HG02884 (cell line): ENCODE results near the gene SFTPA1.
"Not testable (repeated sequence)": the region's sequence is repeated elsewhere in the genome, so short reads cannot be mapped to it uniquely, and the experiment has no call there.

Experiments used
- ATAC-seq: cut with Tn5 transposase; IDR thresholded peaks from one replicate; pipeline ENCODE4 v1.9.1; 2021; ENCODE audit warnings: mild to moderate bottlenecking, moderate library complexity; ENCODE audit not compliant: unreplicated experiment

Gene SFTPA1

DNA sequence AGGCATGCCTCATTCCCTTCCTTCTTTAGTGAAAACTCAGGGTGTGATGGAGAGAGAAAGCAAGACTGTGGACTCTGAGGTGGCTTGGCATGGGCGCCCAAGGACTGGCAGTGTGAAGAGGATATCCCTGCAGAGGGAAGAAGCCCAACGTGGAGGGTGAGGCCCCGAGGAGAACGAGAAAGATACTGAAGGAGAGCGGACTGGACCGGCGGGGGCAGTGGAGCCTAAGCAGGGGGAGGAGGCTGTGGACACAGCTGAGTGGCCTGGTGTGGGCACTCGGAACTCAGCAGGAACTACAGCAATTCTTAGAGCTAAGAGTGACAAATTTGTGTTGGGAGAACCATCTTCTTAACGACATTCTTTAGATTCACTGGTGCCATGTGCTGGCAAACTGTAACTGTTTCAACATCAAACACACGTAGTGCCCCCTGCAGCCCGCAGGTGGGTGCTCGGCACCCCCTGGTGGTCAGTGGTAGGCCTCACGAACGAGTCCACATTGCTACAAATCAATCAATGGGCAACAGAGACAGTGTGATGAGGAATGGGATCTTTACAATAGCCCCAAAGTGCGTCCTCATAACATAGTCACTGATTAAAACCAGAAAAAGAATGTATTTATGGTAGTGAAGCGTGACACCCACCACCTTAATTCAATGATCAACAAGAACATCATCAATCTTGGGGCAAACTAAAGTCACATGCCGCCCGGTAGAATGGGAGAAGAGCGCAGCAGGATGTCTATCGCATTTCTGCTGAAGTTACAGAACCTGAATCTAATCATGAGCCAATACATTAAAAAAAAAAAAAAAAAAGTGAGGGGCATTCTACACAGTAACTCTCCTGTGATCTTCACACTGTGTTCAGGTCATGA is 2.0 kb upstream of the SFTPA1 start:
- ATAC-seq = no peak

DNA sequence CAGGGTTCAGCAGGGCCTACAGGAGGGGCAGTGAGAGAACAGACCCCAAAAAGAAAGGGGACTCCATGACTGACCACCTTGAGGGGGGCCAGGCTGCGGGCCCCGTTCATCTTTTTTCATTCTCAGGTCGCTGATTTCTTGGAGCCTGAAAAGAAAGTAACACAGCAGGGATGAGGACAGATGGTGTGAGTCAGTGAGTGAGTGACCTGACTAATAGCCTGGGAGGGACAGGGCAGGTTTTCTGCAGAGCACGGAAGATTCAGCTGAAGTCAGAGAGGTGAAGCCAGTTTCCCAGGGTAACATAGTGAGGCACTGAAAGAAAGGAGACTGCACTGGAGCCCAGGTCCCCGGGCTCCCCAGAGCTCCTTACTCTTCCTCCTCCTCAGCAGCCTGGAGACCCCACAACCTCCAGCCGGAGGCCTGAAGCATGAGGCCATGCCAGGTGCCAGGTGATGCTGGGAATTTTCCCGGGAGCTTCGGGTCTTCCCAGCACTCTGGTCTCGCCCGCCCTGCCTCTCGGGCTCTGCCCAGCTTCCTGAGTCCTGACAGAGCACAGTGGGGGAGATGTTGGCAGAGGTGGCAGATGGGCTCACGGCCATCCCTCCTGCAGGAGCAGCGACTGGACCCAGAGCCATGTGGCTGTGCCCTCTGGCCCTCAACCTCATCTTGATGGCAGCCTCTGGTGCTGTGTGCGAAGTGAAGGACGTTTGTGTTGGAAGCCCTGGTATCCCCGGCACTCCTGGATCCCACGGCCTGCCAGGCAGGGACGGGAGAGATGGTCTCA is 646 bp downstream of the SFTPA1 start:
- ATAC-seq = not testable (repeated sequence)

DNA sequence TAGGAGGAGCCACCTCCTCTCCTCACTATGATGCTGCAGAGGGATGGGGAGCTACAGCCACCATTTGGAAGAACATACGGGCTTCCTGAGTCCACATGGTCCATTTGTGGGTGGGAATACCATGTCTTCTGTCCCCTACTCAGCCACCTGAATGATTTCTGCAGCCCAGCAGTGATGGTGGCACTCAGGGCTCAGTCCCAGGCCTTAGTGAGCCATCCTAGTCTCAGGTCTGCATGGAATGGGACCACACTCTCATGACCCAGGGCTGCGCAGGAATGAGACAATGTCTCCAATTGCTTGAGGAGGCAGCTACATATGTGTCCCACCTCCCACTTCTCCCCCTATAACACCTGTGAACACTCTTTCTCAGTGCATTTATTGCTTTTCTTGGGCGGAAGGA is 4.8 kb downstream of the SFTPA1 start:
- no peak for ATAC-seq

DNA sequence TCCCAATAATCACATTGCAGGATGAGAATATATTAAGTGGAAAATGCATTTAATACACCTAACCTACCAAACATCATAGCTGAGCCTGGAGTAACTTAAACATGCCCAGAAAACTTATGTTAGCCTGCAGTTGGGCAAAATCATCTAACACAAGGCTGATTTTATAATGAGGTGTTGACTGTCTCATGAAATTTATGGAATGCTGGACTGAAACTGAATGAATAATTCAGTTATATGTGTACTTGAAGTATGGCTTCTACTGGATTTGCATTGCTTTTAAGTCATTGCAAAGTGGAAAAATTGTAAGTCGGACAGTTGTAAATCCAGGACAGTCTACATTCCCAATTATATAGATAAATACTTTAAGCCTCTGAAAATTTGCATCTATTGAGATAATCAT is 5.4 kb downstream of the SFTPA1 start:
- no peak for ATAC-seq

DNA sequence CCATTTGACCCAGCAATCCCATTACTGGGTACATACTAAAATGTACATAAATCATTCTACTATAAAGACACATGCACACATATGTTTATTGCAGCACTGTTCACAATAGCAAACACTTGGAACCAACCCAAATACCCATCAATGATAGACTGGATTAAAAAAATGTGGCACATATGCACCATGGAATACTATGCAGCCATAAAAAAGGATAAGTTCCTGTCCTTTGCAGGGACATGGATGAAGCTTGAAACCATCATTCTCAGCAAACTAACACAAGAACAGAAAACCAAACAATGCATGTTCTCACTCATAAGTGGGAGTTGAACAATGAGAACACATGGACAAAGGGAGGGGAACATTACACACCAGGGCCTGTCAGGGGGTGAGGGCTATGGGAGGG is 12.9 kb downstream of the SFTPA1 start:
- ATAC-seq = not testable (repeated sequence)

DNA sequence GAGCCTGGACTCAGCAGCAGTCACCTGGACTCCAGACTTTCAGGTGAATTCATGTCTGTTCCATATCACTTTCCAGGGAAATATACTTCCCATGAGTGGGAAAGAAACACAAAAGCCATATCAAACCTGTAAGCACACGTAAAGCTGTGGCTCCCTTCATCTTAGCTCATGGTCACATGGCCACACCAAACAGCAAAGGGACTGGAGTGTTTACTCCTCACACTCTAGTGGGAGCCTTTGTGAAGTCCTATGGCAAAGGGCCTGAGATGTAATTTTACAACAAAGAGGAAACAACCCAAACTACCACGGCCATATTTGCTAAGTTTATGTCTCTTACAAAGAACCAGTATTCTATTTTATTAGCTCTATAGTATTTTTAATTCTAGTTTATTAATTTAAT is 16.3 kb downstream of the SFTPA1 start:
- ATAC-seq = no peak

DNA sequence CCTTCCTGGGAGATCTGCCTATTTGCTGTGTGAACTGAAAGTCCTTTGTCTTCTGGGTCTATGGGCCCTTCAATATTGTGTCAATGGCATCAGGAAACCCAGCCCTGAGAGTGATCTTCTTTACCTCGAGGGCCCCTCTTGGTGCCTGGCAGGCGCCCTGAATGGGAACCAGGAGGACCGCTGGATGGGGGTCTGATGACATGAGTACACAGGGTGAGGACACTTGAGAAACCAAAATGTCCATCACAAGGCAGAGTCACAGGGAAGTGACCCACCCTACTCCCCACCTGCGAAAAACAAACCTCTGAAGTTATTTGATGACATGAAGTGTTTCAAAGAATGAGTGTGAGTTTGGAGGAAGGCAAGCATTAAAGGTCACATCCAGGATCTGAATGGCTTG is 17.3 kb downstream of the SFTPA1 start:
- no peak for ATAC-seq

DNA sequence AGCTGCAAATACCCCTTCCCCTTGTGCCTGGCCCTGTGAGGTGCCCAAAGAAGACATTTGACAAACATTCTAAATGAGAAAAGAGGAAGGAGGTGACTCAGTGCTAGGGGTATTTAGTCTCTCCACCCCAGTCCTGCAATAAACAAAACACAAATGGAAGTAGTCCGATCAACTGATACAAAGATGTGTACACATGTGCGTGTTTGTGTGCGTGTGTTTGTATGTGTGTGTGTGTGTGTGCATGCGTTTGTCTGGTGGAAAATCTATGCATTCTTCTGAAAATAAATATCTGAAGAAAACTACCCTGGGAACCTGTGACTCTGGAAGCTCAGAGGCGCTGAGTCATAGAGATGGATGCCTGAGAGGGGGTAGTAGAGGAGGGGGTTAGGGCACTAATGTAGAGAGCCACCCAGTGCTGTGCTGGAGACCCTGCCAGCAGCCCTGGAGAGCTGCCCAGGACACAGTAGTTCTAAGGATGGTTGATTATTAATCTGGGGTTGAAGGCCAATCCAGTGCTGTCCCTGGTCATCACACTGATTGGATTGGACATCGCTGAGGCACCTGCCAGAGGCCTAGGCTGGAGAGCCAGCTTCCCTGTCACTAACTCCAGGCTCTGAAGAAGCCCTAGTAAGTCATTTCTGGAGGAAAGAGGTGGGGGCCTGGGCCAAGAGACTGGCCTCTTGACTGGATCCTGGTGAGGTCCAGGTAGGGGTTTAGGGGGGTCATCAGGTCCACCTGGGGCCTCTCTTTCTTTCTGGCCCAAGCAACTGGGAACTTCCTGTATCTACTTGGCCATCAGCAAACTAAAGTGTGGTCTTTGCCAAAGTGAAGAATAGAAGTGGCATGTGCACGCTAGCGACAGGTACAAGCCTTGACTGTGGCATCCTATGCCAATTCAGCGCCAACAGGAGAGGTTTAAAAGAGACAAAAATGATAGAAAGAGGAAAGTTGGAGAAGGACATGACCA is 18.5 kb downstream of the SFTPA1 start:
- no peak for ATAC-seq

DNA sequence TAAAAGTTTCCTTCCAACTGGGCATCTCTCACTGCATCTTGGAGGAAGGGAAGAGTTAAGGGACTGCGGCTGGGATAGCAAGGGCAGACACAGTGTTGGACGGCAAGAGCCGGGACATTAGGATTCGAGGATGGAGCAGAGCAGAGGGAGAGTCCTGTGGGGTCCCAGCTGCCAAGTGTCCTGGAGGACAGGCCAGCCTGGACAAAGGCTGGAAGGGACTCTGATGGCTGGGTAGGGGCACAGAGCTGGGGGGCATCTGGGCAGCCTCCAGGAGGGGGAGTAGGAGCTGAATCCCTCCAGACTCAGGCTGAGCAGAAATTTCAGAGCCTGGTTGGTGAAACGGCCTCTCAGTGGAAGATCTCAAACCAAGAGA is 19.2 kb downstream of the SFTPA1 start:
- ATAC-seq = no peak

DNA sequence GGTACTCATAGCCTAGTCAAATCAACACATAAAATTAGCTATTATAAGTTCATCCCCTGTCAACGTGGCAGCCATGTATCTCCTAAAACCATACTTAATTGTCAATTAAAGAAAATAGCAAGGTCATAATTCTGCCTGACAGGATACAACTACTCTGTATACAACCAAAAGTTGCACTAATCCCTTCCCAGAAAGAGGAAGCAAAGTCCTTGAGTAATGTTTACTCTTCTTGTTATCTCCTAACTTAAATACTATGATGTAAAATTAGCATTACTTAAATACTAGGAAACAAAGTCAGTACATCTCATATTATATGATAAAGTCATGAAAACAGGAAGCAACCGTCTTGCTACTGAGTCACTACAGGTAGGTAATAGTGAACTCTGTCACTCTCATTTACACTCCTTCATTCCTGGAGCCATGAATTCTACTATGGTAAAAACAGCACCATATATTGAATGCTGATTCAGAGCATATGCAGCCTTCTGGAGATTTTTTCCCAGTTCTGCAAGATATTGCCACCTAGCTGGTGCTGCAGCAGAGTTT is 26.0 kb downstream of the SFTPA1 start:
- not testable (repeated sequence) for ATAC-seq

DNA sequence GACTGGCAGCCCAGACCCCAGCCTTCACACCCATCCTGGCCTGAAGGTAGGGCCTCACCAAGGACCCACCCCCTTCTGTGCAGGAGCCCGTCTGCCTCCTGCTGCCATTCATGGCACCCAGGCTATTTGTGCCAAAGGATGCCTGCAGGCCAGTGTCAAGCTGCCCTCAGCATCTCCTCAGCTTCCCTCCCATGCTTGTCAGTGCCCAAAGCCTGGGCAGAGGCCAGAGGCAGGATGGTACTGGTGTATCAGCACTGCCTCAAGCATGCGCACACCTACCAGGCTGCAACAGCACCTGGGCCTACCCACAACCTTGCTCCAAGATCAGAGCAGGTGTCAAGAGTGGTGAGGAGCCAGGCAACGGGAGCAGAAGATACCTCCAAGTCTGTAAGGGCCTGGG is 27.6 kb downstream of the SFTPA1 start:
- ATAC-seq = no peak

DNA sequence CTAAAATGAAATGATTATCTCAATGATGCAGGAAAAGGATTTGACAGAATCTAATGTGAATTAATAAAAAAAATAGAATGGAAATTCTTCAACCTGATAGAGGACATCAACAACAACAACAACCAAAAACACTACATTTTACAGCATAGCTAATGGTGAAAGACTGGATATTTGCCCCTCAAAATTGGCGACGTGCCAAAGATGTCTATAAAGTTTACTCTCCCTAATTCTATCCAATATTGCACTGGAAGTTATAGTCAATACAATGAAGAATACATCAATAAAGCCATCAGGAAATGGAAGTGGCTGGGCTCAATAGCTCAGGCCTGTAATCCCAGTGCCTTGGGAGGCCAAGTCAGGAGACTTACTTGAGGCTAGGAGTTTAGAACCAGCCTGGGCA is 42.0 kb downstream of the SFTPA1 start:
- ATAC-seq = not testable (repeated sequence)

DNA sequence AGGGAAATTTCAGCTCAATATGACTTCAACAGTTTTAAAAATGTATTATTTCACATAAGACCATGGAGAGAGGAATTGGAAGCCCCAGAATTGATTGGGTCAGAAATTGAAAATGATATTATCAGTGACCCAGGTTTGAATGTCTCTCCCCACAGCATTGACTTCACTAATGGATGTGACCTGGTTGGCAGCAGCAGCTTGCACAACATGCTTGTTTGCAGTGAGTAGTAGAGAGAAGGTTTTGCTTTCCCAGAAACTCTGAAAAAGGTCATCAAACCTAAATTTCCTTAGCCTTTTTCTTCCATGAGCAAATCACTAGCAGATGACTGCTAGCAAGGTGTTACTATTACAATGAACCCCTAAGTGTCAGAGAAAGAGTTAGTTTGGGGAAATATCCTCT is 52.5 kb downstream of the SFTPA1 start:
- not testable (repeated sequence) for ATAC-seq

DNA sequence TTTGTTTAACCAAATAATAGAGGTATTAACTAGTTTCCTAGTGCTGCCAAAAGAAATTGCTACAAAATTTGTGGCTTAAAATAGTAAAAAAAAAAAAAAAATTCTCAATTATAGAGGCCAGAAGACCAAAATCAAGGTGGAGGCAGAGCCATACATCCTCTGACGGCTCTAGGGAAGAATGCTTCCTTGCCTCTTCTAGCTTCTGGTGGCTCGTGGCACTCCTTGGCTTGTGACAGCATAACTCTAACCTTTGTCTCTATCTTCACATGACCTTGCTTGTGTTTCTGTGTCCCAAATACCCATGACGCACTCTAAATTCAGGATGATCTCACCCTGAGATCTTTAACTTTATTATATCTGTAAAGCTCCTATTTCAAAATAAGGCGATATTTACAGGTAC is 53.9 kb downstream of the SFTPA1 start:
- ATAC-seq = not testable (repeated sequence)
